ENCODE measurements around the gene CNGA3.

Gene CNGA3

DNA sequence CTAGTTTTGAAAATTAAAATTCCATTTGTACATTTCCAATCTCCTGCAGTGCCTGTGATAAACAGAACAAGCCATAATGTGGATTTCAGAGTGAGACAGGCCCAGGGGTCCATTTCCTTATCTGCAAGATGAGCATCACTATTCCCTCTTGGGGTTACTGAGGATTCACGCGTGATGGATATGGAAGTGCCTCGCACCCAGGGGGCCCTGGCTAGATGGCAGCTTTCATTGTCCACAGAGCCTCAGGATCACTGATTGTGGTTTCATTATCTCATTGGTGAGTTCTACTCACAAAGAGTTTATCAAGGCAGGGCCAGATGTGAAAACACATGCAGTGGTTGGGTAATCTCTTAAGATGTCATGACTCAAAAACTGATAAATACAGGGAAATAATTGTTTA is 11.6 kb downstream of the CNGA3 start:
- no peak for DNase-seq (ENCODE audit: extremely low read depth, insufficient read length)
- Histone ChIP-seq H3K36me3 (ENCODE audit: control insufficient read depth, insufficient read depth, low read length) (no peaks in the 10 kb centered on the region), H3K4me3 (replicated peaks; ENCODE audit: low read depth, low read length) (no peak overlapping the region), H3K27me3 (replicated peaks; ENCODE audit: control insufficient read depth, insufficient read depth, low read length) (no peaks in the 10 kb centered on the region)
- TF ChIP-seq, protein P1, sequence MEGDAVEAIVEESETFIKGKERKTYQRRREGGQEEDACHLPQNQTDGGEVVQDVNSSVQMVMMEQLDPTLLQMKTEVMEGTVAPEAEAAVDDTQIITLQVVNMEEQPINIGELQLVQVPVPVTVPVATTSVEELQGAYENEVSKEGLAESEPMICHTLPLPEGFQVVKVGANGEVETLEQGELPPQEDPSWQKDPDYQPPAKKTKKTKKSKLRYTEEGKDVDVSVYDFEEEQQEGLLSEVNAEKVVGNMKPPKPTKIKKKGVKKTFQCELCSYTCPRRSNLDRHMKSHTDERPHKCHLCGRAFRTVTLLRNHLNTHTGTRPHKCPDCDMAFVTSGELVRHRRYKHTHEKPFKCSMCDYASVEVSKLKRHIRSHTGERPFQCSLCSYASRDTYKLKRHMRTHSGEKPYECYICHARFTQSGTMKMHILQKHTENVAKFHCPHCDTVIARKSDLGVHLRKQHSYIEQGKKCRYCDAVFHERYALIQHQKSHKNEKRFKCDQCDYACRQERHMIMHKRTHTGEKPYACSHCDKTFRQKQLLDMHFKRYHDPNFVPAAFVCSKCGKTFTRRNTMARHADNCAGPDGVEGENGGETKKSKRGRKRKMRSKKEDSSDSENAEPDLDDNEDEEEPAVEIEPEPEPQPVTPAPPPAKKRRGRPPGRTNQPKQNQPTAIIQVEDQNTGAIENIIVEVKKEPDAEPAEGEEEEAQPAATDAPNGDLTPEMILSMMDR (IDR thresholded peaks at IDR 0.05; ENCODE audit: insufficient read depth, low read length, poor library complexity, severe bottlenecking) = no peak

DNA sequence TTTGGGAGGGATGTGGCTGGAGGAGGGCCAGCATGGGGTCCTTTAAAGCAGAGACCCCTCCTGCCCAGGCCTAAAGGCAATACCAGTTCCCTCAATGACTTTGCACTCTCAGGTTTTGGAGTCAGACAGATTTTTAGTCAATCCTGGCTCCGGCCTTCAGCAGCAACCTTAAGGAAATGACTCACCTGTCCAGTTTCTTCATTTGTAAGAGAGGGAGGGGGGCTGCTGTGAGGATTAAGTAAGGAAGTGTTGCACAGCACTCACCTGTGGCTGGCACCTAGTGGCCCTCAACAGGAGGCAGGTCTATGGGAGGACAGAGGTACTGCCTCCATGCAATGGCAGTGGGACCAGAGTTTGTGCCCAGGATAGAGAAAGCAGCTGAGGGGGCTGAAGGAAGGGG is 13.7 kb downstream of the CNGA3 start:
- no peak for DNase-seq (ENCODE audit: extremely low read depth, insufficient read length)
- H3K27me3 ChIP-seq (replicated peaks; ENCODE audit: control insufficient read depth, insufficient read depth, low read length) = no peaks in the 10 kb centered on the region

DNA sequence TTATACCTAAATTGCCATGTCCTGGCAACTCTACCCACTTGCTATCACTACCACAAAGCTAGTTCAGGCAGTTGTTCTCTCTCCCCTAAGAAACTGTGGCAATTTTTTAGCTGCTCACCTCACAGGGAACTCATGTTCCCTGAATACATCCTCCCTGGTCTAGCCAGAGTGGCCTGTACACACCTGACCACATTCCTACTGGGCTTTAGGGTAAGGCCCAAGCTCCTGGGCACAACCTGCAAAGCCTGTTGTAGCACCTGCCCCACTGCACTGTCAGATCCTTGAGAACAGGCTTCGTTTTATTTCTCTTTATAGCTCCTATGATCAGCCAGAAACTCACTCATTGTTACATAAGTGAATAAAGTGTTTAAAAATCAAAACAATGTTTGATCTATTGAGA is 21.5 kb downstream of the CNGA3 start:
- Histone ChIP-seq H3K36me3 (ENCODE audit: control insufficient read depth, insufficient read depth, low read length) (no peaks in the 10 kb centered on the region), H3K4me3 (replicated peaks; ENCODE audit: low read depth, low read length) (no peak overlapping the region), H3K27me3 (replicated peaks; ENCODE audit: control insufficient read depth, insufficient read depth, low read length) (no peaks in the 10 kb centered on the region; the same call in none of the 2 replicates)
- no peak for DNase-seq (ENCODE audit: extremely low read depth, insufficient read length)
- TF ChIP-seq, protein P1 (IDR thresholded peaks at IDR 0.05; ENCODE audit: insufficient read depth, low read length, poor library complexity, severe bottlenecking) = no peak

More for the DNA sequence above, 13.7 kb downstream of the CNGA3 start:
- H3K36me3 ChIP-seq (ENCODE audit: control insufficient read depth, insufficient read depth, low read length) = no peaks in the 10 kb centered on the region
- no peak overlapping the region for H3K4me3 ChIP-seq (replicated peaks; ENCODE audit: low read depth, low read length)
- TF ChIP-seq, protein P1 (IDR thresholded peaks at IDR 0.05; ENCODE audit: insufficient read depth, low read length, poor library complexity, severe bottlenecking) = no peak

DNA sequence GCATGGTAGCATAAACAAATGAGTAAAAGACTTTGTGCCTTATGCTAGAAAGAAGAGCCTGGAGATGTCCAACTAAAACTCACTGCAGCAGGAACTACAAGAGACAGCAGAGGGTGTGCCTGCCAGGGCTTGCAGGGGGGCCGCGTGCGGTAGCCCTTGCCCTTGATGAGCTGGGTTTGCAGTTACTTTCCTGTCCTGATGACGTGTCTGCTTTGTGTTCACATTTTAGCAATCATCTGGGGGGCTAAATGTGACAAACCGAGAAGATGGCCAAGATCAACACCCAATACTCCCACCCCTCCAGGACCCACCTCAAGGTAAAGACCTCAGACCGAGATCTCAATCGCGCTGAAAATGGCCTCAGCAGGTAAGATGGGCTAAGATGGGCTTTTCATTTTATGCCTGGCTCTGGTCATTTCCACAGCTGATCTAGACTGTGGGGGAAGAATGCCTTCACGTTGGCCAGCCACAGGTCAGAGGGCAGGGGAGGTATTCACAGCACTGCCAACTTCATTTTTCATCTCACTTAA is 23.5 kb downstream of the CNGA3 start:
- DNase-seq (ENCODE audit: extremely low read depth, insufficient read length) = no peak
- TF ChIP-seq, protein P1 (IDR thresholded peaks at IDR 0.05; ENCODE audit: insufficient read depth, low read length, poor library complexity, severe bottlenecking) = no peak
- Histone ChIP-seq H3K4me3 (replicated peaks; ENCODE audit: low read depth, low read length) (no peak overlapping the region), H3K36me3 (ENCODE audit: control insufficient read depth, insufficient read depth, low read length) (no peaks in the 10 kb centered on the region), H3K27me3 (replicated peaks; ENCODE audit: control insufficient read depth, insufficient read depth, low read length) (peaks cover under 1% of the 10 kb centered on the region)

DNA sequence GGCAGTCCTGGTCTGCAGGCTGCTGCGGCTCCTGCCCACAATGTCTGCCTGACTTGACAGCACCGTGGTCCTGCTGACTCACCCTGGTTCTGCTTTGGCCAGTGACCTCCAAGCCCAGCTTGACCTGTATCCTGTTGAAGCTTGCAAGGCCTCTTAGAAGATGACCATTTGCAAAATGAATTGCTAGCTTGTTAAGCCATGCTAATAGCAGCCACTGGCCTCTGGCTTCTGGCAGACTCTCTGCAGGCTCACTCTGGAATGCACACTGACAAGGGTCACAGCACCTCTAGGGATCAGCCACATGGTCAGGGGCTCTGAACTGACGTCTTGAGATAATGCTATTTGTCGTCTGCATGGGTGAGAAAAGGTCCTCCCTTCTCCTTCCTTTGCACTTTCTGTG is 25.9 kb downstream of the CNGA3 start:
- Histone ChIP-seq H3K4me3 (replicated peaks; ENCODE audit: low read depth, low read length) (no peak overlapping the region), H3K27me3 (replicated peaks; ENCODE audit: control insufficient read depth, insufficient read depth, low read length) (peaks cover 1% of the 10 kb centered on the region), H3K36me3 (ENCODE audit: control insufficient read depth, insufficient read depth, low read length) (no peaks in the 10 kb centered on the region)
- TF ChIP-seq, protein P1 (IDR thresholded peaks at IDR 0.05; ENCODE audit: insufficient read depth, low read length, poor library complexity, severe bottlenecking) = no peak
- DNase-seq (ENCODE audit: extremely low read depth, insufficient read length) = no peak

DNA sequence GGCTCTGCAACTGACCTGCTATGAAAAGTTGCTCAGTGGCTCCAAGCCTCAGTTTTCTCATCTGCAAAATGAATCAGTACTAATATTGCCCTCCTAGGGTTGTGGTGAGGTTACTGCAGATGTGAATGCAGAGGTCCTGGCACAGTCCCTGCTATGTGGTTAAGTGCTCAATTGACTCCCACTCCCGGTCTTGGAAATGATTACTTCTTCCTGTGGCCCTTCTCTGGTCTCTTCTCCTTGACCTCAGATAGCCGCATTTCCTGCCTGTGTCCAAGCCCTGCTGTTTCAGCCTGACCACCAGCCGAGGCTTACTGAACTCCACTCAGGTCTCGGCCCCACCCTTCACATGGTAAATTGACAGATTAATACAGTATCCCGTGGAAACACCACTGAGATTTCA is 26.3 kb downstream of the CNGA3 start:
- Histone ChIP-seq H3K4me3 (replicated peaks; ENCODE audit: low read depth, low read length) (no peak overlapping the region), H3K27me3 (replicated peaks; ENCODE audit: control insufficient read depth, insufficient read depth, low read length) (peaks cover 1% of the 10 kb centered on the region)
- TF ChIP-seq, protein P1 (IDR thresholded peaks at IDR 0.05; ENCODE audit: insufficient read depth, low read length, poor library complexity, severe bottlenecking) = no peak

More for the DNA sequence above, 26.3 kb downstream of the CNGA3 start:
- H3K36me3 ChIP-seq (ENCODE audit: control insufficient read depth, insufficient read depth, low read length) = no peaks in the 10 kb centered on the region
- no peak for DNase-seq (ENCODE audit: extremely low read depth, insufficient read length)
